Right lobe of liver (tissue), 6 donors: Measurements from ENCODE around the gene WDR62. TPM values are rescaled to one million over a fixed set of nuclear protein-coding genes. Genes with fewer than 3 reads are reported as not detected.
A peak's percentile ranks its signal among the peaks of the same experiment; 100 is the strongest.

Source experiments
- ATAC-seq, 4 donors: fragments of 200-7000 bp; cut with Tn5 transposase; one replicate each; pipeline ENCODE4 v1.9.1; 2020; ENCODE audit warnings: mild to moderate bottlenecking in 4 of 4, moderate library complexity in 4 of 4
- DNase-seq, 3 donors: peaks; one replicate each; pipeline ENCODE4 v3.0.0-alpha.2; 2020
- H3K27ac ChIP-seq, 3 donors: fragments of 200-600 bp; one replicate each; pipeline ENCODE4 v1.8.0; 2022
- H3K27me3 ChIP-seq, 2 donors: fragments of 200-600 bp; one replicate each; pipeline ENCODE4 v1.8.0; 2022
- H3K36me3 ChIP-seq, 4 donors: fragments of 200-600 bp; sonication (generic) in 1 of 4; one replicate each; pipeline versions ENCODE4 v1.5.1 to v1.8.0; 2017 to 2022; ENCODE audit warnings: control low read depth in 1 of 4
- H3K4me1 ChIP-seq, 4 donors: fragments of 200-600 bp; sonication (generic) in 1 of 4; one replicate each; pipeline versions ENCODE4 v1.5.1 to v1.8.0; 2017 to 2022; ENCODE audit warnings: control low read depth in 1 of 4
- H3K4me3 ChIP-seq, 3 donors: fragments of 200-600 bp; one replicate each; pipeline ENCODE4 v1.8.0; 2022
- H3K9me3 ChIP-seq, 4 donors: fragments of 200-600 bp; sonication (generic) in 1 of 4; one replicate each; pipeline versions ENCODE4 v1.5.1 to v1.8.0; 2017 to 2022; ENCODE audit warnings: control low read depth in 1 of 4
- POLR2A ChIP-seq: fragments of 450-650 bp; IDR thresholded peaks from one replicate; pipeline ENCODE4 v1.6.1; 2017; ENCODE audit warnings: antibody characterized with exemption, mild to moderate bottlenecking
- whole genome bisulfite sequencing: methylation state at CpG from one replicate; pipeline ENCODE4 v1.1.6; 2018; ENCODE audit warnings: low coverage, low lambda C conversion rate; ENCODE audit not compliant: insufficient coverage; ENCODE audit errors: missing lambda C conversion rate; 5-methylcytosine and 5-hydroxymethylcytosine counted together
- intact Hi-C, 2 donors: fragments of 100-400 bp; cut with DNase I; formaldehyde crosslinking; loops; one replicate each; pipeline versions ENCODE4 v1.11.2 to v1.14.1; 2022
- total RNA-seq, 6 experiments: library from RNA; depleted of rRNA in 2 of 6; stranded (reverse); fragments of >200 nt in 2 of 6; fragmentation: NEBNext Ultra II Directional in 3 of 6; extraction: Animal tissue kit (Norgen Biotek cat#: 25700) in 3 of 6; gene quantifications; one replicate each; pipeline versions ENCODE4 v1.1.0 to v1.2.4, GENCODE V29; 2016 to 2023
- TF ChIP-seq, protein P1 (sequence below), 4 donors: fragments of 200-600 bp in 3 of 4; fragments of 450-650 bp in 1 of 4; IDR thresholded peaks; one replicate each; pipeline versions ENCODE4 v1.5.1 to v1.8.0; 2016 to 2022; ENCODE audit warnings: antibody characterized with exemption in 4 of 4, mild to moderate bottlenecking in 2 of 4
- donor health status: DM: no; HTN: yes; CAD: no.
- donor health status: DM: no; HTN: no; CAD: no.
- donor health status: DM: no; HTN: no; CAD: no.
- donor health status: DM: no; HTN: yes; CAD: no.
- donor health status: DM: no; HTN: yes; CAD: no.

The WDR62 gene
- total RNA-seq, 6 experiments from 2014 or later: 0.20 to 1.6 (median 0.58) TPM

DNA sequence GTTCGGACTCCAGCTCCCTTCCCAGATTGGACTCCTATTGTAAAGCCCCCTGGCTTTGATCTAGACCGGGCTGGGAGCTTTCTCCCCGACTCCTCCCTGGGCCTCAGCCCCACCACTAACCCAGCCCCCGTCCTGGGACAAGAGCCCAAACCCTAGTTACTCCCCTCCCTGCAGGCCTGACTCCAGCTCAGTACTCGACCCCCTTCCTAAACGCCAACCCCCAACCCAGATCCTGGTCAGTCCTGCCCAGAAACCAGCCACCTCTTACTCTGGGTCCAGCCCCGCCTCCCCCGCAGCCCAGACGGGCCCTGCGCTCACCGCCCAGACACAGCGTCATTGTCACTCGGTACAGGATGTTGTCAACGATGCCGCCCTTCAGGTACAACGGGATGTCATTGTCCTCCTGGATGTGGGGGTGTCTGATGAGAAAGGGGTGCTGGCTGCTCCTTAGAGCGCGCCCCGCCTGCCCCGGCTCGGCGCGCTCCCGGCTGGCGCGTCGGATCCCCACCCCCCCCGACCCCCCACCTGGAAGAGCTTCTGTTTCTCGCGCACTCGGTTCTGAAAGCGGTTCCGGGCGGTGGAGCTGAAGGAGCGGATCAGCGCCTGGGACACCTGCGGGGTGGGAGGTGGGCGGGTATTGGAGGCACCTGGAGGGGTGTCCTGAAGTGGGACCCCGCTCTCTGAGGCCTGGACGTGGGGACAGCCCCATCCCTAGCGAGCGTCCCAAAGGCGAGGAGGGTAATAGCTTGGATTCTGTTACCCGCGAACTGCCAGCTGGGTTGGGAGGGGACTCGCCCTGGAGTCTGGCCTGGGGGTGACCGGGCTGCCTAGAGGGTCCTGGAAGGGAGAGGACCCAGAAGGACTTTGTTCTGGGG, 96.7 kb downstream of the WDR62 start:
- Histone ChIP-seq H3K27me3 (no peaks in the 10 kb centered on the region), H3K4me3 (peak overlapping the region in 2 of 3 donors; percentile 26 to 33), H3K9me3 (no peaks in the 10 kb centered on the region), H3K27ac (peak overlapping the region; percentile 57 to 73 (median 64)), H3K4me1 (no peaks in the 10 kb centered on the region), H3K36me3 (peaks cover 0 to 38% (median 22%) of the 10 kb centered on the region in 4 donors)
- DNase-seq: peak in 1 of 3 donors; percentile 50
- intact Hi-C loops: no loop called here
- TF ChIP-seq, protein P1, sequence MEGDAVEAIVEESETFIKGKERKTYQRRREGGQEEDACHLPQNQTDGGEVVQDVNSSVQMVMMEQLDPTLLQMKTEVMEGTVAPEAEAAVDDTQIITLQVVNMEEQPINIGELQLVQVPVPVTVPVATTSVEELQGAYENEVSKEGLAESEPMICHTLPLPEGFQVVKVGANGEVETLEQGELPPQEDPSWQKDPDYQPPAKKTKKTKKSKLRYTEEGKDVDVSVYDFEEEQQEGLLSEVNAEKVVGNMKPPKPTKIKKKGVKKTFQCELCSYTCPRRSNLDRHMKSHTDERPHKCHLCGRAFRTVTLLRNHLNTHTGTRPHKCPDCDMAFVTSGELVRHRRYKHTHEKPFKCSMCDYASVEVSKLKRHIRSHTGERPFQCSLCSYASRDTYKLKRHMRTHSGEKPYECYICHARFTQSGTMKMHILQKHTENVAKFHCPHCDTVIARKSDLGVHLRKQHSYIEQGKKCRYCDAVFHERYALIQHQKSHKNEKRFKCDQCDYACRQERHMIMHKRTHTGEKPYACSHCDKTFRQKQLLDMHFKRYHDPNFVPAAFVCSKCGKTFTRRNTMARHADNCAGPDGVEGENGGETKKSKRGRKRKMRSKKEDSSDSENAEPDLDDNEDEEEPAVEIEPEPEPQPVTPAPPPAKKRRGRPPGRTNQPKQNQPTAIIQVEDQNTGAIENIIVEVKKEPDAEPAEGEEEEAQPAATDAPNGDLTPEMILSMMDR (IDR thresholded peaks at IDR 0.05): no peak
- no peak for TF ChIP-seq POLR2A
- ATAC-seq: peak; percentile 45 to 56 (median 48)
- WGBS: 72% methylated on average over 23 of the region's 47 CpGs

DNA sequence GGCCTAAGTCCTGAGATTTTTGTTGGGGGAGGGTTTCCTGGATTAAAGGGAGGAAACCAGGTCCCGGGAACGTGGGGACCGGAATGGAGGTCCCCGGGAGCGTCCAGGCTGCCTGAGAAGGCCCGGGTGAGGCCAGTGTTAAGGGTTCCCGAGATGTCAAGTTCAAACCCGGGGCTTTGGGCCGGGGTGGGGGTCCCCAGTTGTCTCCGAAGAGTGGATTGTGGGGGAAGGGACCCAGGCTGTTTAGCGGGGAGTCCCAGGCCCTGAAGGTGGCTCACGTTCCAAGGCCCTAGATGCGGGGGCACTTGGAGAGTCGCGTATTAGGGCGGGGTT, 97.3 kb downstream of the WDR62 start:
- intact Hi-C loops: no loop called here
- H3K4me1 ChIP-seq: no peaks in the 10 kb centered on the region
- DNase-seq (no peak), ATAC-seq (peak; percentile 9 to 21 (median 17))
- WGBS: 100% methylated on average over 1 of the region's 16 CpGs
- H3K4me3 ChIP-seq: peak overlapping the region; percentile 26 to 33 (median 27)
- H3K36me3 ChIP-seq: peaks cover 0 to 32% (median 17%) of the 10 kb centered on the region in 4 donors
- H3K27me3 ChIP-seq: no peaks in the 10 kb centered on the region
- TF ChIP-seq POLR2A: no peak
- TF ChIP-seq, protein P1 (IDR thresholded peaks at IDR 0.05): no peak
- H3K27ac ChIP-seq: peak overlapping the region; percentile 57 to 73 (median 64)
- no peaks in the 10 kb centered on the region for H3K9me3 ChIP-seq

DNA sequence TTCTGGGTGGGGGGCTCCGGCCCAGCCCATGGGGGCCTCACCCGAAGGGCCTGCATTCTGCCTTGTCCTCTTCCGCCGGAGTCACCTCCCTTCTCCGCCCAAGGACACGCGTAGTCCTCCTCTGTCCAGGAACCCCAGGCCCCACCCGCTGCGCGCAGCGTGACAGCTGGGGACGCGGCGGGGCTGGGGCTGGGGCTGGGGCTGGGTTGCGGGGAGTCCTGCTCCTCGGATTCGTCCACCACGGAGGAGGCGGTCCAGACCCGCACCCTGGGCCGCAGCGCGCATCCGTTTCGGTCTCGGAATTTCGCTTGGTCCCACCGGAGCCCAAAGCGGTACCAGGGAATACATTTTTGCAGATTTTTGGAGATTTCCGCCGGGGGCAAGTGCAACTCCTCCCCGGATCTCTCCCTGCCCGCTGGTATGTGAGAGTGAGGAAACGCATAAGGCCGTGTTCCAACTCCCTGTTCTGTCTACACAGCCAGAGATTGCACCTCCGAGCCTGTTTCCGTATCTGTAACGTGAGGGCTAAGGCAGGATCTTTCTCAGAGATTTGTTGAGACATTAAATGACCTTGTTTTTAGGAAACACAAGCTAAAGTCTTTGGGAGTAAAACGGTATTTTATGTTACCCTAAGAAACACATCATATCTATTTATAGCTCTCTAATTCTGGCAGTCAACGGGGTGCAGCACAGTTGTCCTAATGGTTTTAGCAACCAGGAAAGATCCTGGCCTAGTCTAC, 97.8 kb downstream of the WDR62 start, which contains the start of gene COX7A1:
Gene COX7A1, minus strand, starts transcription at position 96 of the 740 bp plus-strand sequence. Its CDS starts 40 bp downstream, at position 56.
- no peak for TF ChIP-seq POLR2A
- TF ChIP-seq, protein P1 (IDR thresholded peaks at IDR 0.05): no peak
- WGBS: 65% methylated on average over 23 of the region's 40 CpGs
- ATAC-seq (peak; percentile 69 to 84 (median 76)), DNase-seq (peak; percentile 42 to 64 (median 59))
- Histone ChIP-seq H3K9me3 (no peaks in the 10 kb centered on the region), H3K4me3 (peak within 1 kb of the TSS; percentile 26 to 33 (median 27)), H3K36me3 (peaks cover 0 to 28% (median 15%) of the 10 kb centered on the region in 4 donors), H3K27ac (peak within 1 kb of the TSS; percentile 57 to 73 (median 64)), H3K4me1 (no peaks in the 10 kb centered on the region), H3K27me3 (no peaks in the 10 kb centered on the region)
- intact Hi-C loops: no loop called here

DNA sequence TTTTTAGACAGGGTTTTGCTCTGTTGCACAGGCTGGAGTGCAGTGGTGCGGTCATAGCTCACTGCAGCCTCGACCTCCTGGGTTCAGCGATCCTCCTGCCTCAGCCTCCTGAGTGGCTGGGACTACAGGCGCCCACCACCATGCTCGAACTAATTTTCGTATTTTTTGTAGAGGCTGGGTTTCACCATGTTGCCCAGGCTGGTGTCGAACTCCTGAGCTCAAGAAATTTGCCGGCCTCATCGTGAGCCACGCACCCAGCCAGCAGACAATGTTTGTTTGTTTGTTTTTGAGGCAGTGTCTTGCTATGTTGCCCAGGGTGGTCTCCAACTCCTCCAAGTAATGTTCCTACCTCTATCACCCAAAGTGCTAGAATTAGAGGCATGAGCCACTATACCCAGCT, 98.4 kb downstream of the WDR62 start:
- DNase-seq: peak in 1 of 3 donors; percentile 9
- Histone ChIP-seq H3K36me3 (peaks cover 0 to 21% (median 12%) of the 10 kb centered on the region in 4 donors), H3K9me3 (no peaks in the 10 kb centered on the region), H3K27ac (peak overlapping the region in 1 of 3 donors; percentile 64), H3K4me3 (no peak overlapping the region), H3K4me1 (no peaks in the 10 kb centered on the region), H3K27me3 (no peaks in the 10 kb centered on the region)
- ATAC-seq: no peak
- 96% methylated on average over 7 of the region's 10 CpGs for WGBS
- no peak for TF ChIP-seq POLR2A
- intact Hi-C loops: no loop called here

Other genes with a start within 250 kb of the WDR62 start
- gene PRODH2, start 242.1 kb upstream of the WDR62 start, total RNA-seq: 100 to 1,000 TPM in 4 of 6 experiments, 10 to 100 TPM in 2; 60.3 to 281 (median 134) TPM
- gene NPHS1, start 202.4 kb upstream of the WDR62 start, total RNA-seq: not detected
- gene KIRREL2, start 198.0 kb upstream of the WDR62 start, total RNA-seq: not detected
- gene APLP1, start 186.3 kb upstream of the WDR62 start, total RNA-seq: 1 to 10 TPM in 1 of 6 experiments, under 1 TPM in 2, not detected in 3; 0.27 to 1.5 (median 0.37) TPM
- 1 to 10 TPM; 1.0 to 2.6 (median 1.7) TPM for gene NFKBID, start 154.4 kb upstream of the WDR62 start, total RNA-seq
- 1 to 10 TPM in 5 of 6 experiments, not detected in 1; 1.7 to 4.2 (median 2.4) TPM for gene HCST, start 152.4 kb upstream of the WDR62 start, total RNA-seq
- gene TYROBP, start 146.6 kb upstream of the WDR62 start, total RNA-seq: 10 to 100 TPM; 15.6 to 77.8 (median 29.7) TPM
- 1 to 10 TPM; 5.6 to 8.6 (median 7.0) TPM for gene LRFN3, start 118.5 kb upstream of the WDR62 start, total RNA-seq
- gene SDHAF1, start 59.7 kb upstream of the WDR62 start, total RNA-seq: 10 to 100 TPM in 4 of 6 experiments, 1 to 10 TPM in 2; 8.4 to 41.9 (median 12.0) TPM
- 1 to 10 TPM; 3.9 to 7.5 (median 7.0) TPM for gene SYNE4, start 46.1 kb upstream of the WDR62 start, total RNA-seq
- 10 to 100 TPM in 5 of 6 experiments, 1 to 10 TPM in 1; 9.7 to 31.2 (median 11.5) TPM for gene ALKBH6, start 40.7 kb upstream of the WDR62 start, total RNA-seq
- 1 to 10 TPM in 2 of 6 experiments, under 1 TPM in 4; 0.55 to 1.6 (median 0.94) TPM for gene CLIP3, start 22.0 kb upstream of the WDR62 start, total RNA-seq
- 1 to 10 TPM; 2.5 to 9.0 (median 4.2) TPM for gene THAP8, start 612 bp upstream of the WDR62 start, total RNA-seq
- not detected for gene OVOL3, start 56.2 kb downstream of the WDR62 start, total RNA-seq
- 10 to 100 TPM; 27.3 to 34.4 (median 29.9) TPM for gene POLR2I, start 60.0 kb downstream of the WDR62 start, total RNA-seq
- gene TBCB, start 60.6 kb downstream of the WDR62 start, total RNA-seq: 10 to 100 TPM; 27.8 to 64.7 (median 36.4) TPM
- gene CAPNS1, start 85.2 kb downstream of the WDR62 start, total RNA-seq: 100 to 1,000 TPM in 4 of 6 experiments, 10 to 100 TPM in 2; 93.0 to 252 (median 168) TPM
- 1 to 10 TPM; 1.0 to 6.2 (median 3.8) TPM for gene COX7A1, start 97.5 kb downstream of the WDR62 start, total RNA-seq
- 1 to 10 TPM in 5 of 6 experiments, under 1 TPM in 1; 0.37 to 3.6 (median 2.2) TPM for gene ZNF565, start 159.8 kb downstream of the WDR62 start, total RNA-seq
- gene ZNF146, start 160.2 kb downstream of the WDR62 start, total RNA-seq: 10 to 100 TPM; 16.2 to 33.0 (median 27.0) TPM